Psoas muscle (tissue), 8 donors: ENCODE measurements around the gene GLRA3. TPM values are rescaled to one million over a fixed set of nuclear protein-coding genes. Genes with fewer than 3 reads are reported as not detected.

Experiments
- ATAC-seq, 4 donors: fragments of 200-7000 bp; cut with Tn5 transposase; one replicate each; pipeline ENCODE4 v1.9.1; 2020; ENCODE audit warnings: moderate library complexity in 3 of 4, mild to moderate bottlenecking in 2 of 4
- DNase-seq, 2 donors: peaks; one replicate each; pipeline ENCODE4 v3.0.0-alpha.2; 2020
- H3K27ac ChIP-seq: fragments of 200-600 bp; one replicate; pipeline ENCODE4 v1.8.0; 2022
- H3K27me3 ChIP-seq, 3 donors: fragments of 200-600 bp in 1 of 3; one replicate each; pipeline versions ENCODE4 v1.6.1 to v1.8.0; 2013 to 2022; ENCODE audit warnings: low read length in 2 of 3, mild to moderate bottlenecking in 2 of 3, moderate library complexity in 1 of 3; ENCODE audit not compliant: insufficient read depth in 3 of 3
- H3K36me3 ChIP-seq, 2 donors: fragments of 200-600 bp in 1 of 2; one replicate each; pipeline versions ENCODE4 v1.6.1 to v1.8.0; 2013 to 2022; ENCODE audit warnings: low read depth in 1 of 2, mild to moderate bottlenecking in 1 of 2, moderate library complexity in 1 of 2; ENCODE audit not compliant: insufficient read depth in 1 of 2
- H3K4me1 ChIP-seq: fragments of 200-600 bp; one replicate; pipeline ENCODE4 v1.8.0; 2022
- H3K4me3 ChIP-seq: fragments of 200-600 bp; one replicate; pipeline ENCODE4 v1.8.0; 2022; ENCODE audit warnings: mild to moderate bottlenecking
- H3K9me3 ChIP-seq: fragments of 200-600 bp; one replicate; pipeline ENCODE4 v1.8.0; 2022
- WGBS, 3 donors: extraction: QIAGEN DNeasy Blood & Tissue Kit; methylation state at CpG; one replicate each; pipeline versions ENCODE4 v1.1.6 to v1.1.7; 2013; 5-methylcytosine and 5-hydroxymethylcytosine counted together
- intact Hi-C, 2 donors: fragments of 100-400 bp; cut with DNase I; formaldehyde crosslinking; loops; one replicate each; pipeline versions ENCODE4 v1.11.0 to v1.14.2; 2022
- polyA plus RNA-seq, 3 donors: library from polyadenylated mRNA; stranded (reverse); fragments of 200-250 nt; gene quantifications; one replicate each; pipeline ENCODE4 v1.2.3, GENCODE V29; 2013
- total RNA-seq, 4 donors: library from RNA; stranded (reverse); fragmentation: NEBNext Ultra II Directional in 2 of 4; extraction: Animal tissue kit (Norgen Biotek cat#: 25700) in 2 of 4; gene quantifications; one replicate each; pipeline versions ENCODE4 v1.2.1 to v1.2.4, GENCODE V29; 2021 to 2023
- TF ChIP-seq, protein P1 (sequence below): fragments of 200-600 bp; IDR thresholded peaks from one replicate; pipeline ENCODE4 v1.8.0; 2022; ENCODE audit warnings: antibody characterized with exemption
- donor health status: healthy with polysubstance abuse.
- donor health status: DM: no; HTN: no; CAD: no; lungs with moderate emphysema.
- donor health status: Bipolar disorder and iron deficiency.
- donor health status: healthy.
- donor health status: DM: yes; HTN: yes; CAD: no.
- donor health status: DM: no; HTN: no; CAD: no.
- donor health status: DM: no; HTN: no; CAD: no.
- donor health status: DM: yes; HTN: yes; CAD: no.

The GLRA3 gene
- total and polyA plus RNA-seq, 7 donors = under 0.01 to 0.73 TPM; not detected in 5

DNA sequence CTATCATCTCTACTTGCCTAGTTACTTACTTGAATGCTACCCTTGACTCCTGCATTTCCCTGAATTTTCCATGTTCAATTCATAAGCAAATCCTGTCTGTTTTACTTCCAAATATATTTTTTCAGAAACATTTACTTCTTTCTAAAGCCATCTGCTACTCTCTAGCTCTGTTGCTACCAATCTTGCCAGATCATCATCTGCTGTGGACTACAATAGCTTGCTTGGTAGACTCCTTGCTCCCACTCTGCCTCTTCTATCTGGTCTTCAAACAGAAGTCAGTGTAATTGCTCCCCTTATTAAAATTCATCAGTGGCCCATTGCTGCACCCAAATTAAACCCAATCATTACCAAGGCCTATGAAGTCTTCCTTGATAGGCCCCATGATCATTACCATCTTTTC is 155.2 kb downstream of the GLRA3 start:
- DNase-seq (no peak), ATAC-seq (no peak)
- intact Hi-C loops = no loop called here
- Histone ChIP-seq H3K4me1 (no peaks in the 10 kb centered on the region), H3K9me3 (no peaks in the 10 kb centered on the region), H3K27me3 (no peaks in the 10 kb centered on the region), H3K36me3 (no peaks in the 10 kb centered on the region), H3K4me3 (no peak overlapping the region), H3K27ac (no peak overlapping the region)
- TF ChIP-seq, protein P1, sequence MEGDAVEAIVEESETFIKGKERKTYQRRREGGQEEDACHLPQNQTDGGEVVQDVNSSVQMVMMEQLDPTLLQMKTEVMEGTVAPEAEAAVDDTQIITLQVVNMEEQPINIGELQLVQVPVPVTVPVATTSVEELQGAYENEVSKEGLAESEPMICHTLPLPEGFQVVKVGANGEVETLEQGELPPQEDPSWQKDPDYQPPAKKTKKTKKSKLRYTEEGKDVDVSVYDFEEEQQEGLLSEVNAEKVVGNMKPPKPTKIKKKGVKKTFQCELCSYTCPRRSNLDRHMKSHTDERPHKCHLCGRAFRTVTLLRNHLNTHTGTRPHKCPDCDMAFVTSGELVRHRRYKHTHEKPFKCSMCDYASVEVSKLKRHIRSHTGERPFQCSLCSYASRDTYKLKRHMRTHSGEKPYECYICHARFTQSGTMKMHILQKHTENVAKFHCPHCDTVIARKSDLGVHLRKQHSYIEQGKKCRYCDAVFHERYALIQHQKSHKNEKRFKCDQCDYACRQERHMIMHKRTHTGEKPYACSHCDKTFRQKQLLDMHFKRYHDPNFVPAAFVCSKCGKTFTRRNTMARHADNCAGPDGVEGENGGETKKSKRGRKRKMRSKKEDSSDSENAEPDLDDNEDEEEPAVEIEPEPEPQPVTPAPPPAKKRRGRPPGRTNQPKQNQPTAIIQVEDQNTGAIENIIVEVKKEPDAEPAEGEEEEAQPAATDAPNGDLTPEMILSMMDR = no peak

DNA sequence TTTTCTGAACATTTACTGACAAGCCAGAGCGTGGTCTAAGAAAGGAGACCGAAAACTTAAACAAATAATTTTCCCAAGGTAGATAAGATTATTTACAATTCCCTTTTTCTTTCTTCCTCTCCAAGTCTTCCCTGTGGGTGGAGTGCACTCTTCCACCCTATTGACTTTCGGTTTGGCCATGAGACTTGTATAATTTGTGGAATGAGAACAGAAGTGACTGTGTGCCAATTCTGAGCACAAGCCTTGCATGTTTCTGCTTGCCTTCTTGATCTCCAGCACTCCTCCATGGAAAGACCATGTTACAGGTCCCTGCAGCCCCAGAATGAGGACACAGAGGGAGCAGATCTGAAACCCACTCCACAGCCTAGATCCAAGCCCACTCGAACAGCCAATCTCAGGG is 156.8 kb downstream of the GLRA3 start:
- Histone ChIP-seq H3K27me3 (no peaks in the 10 kb centered on the region), H3K36me3 (no peaks in the 10 kb centered on the region), H3K4me3 (no peak overlapping the region), H3K9me3 (no peaks in the 10 kb centered on the region), H3K4me1 (no peaks in the 10 kb centered on the region), H3K27ac (no peak overlapping the region)
- ATAC-seq (no peak), DNase-seq (no peak)
- intact Hi-C loops = no loop called here
- TF ChIP-seq, protein P1 = no peak
- 73 to 77% (median 74%) methylated on average over 4 of the region's 4 CpGs for WGBS, 3 donors

DNA sequence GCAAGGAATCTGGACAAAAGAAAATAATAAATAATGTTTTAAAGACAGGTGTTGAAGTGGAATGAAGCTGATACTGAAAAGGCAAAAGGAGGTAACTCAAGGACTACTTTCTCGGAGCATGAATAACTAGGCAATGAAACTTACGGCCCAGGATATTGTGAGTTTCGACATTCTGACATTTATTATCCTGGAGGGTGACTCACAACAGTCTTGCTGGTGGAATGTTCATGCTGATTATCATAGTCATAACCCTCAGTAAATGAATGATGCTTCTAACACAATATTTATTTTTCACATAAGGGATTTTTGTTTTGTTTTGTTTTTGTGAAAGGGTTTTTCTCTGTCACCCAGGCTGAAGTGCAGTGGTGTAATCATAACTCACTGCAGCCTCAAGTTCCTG is 159.8 kb downstream of the GLRA3 start:
- Histone ChIP-seq H3K36me3 (no peaks in the 10 kb centered on the region), H3K27ac (no peak overlapping the region), H3K9me3 (no peaks in the 10 kb centered on the region), H3K4me3 (no peak overlapping the region), H3K27me3 (no peaks in the 10 kb centered on the region), H3K4me1 (no peaks in the 10 kb centered on the region)
- DNase-seq = no peak
- WGBS, 3 donors = 60 to 66% (median 62%) methylated on average over 3 of the region's 3 CpGs
- TF ChIP-seq, protein P1 = no peak
- intact Hi-C loops = no loop called here
- no peak for ATAC-seq

DNA sequence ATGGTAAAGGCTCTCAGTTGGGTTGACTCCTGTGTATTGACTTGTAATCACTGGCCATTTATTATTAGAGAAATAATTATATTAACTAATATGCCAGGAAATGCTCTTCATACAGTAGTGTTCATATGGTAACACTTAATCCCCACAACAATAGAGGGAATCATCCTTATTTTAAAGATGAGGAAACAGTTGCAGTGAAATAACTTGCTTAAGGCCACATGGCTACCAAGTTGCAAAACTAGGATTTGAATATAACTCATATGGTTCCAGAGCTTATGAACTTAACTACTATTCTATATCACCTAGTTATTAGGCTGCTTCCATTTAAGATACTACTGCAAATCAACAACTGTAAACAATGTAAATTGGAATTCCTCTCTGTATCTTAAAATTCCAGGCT is 163.2 kb downstream of the GLRA3 start:
- intact Hi-C loops = no loop called here
- H3K36me3 ChIP-seq = no peaks in the 10 kb centered on the region
- ATAC-seq (no peak), DNase-seq (no peak)
- H3K27ac ChIP-seq = no peak overlapping the region
- H3K9me3 ChIP-seq = no peaks in the 10 kb centered on the region
- no peaks in the 10 kb centered on the region for H3K4me1 ChIP-seq
- H3K27me3 ChIP-seq = no peaks in the 10 kb centered on the region
- TF ChIP-seq, protein P1 = no peak
- H3K4me3 ChIP-seq = no peak overlapping the region

DNA sequence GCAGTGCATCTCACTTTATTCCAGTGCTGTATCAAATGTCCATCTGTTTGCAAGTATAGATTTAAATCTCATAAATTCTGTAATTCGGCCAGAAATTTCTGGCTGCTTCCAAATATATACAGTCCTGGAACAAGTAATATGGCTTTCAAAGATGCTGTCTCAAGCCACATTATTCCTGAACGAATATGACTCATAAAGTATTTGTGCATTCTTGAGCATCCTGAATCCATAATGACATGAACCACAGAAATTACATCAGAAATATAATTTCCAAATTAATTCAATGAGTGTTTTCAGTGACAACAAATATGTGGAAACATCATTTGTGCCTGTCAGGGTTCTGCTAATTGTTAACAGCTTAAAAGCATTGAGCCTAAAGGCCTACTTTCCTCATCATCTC is 165.8 kb downstream of the GLRA3 start:
- DNase-seq (no peak), ATAC-seq (no peak)
- 67 to 73% (median 68%) methylated on average over 2 of the region's 2 CpGs for WGBS, 3 donors
- Histone ChIP-seq H3K4me3 (no peak overlapping the region), H3K27ac (no peak overlapping the region), H3K36me3 (no peaks in the 10 kb centered on the region), H3K4me1 (no peaks in the 10 kb centered on the region), H3K9me3 (no peaks in the 10 kb centered on the region), H3K27me3 (no peaks in the 10 kb centered on the region)
- intact Hi-C loops = no loop called here
- TF ChIP-seq, protein P1 = no peak
